Measurements from ENCODE around the gene SLC2A4.

The SLC2A4 gene

GRCh38 chr17:7248796-7249195, 32.7 kb upstream of the SLC2A4 start:
- DNase-seq = no peak

DNA sequence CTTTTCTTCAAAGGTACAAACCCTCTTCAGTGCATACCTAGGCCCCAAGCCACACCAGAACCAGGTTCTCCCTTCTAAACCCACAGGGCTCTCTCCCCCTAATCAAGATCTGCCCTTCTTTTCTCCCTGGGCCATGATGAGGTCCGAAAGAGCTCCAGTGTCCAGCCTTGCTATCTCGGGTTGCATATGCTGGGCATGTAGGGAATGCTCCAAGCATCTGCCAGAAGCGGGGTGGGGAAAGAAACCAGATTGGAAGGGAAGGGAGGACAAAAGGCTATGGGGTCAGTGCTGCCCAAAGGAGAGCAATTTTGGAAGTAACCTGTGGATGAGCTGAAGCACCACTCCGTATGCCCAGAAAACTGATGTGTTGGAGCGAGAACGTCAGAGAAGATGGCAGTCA, 32.3 kb upstream of the SLC2A4 start:
- no peak for DNase-seq

GRCh38 chr17:7249830-7250229, 31.7 kb upstream of the SLC2A4 start:
- no peak for DNase-seq

DNA sequence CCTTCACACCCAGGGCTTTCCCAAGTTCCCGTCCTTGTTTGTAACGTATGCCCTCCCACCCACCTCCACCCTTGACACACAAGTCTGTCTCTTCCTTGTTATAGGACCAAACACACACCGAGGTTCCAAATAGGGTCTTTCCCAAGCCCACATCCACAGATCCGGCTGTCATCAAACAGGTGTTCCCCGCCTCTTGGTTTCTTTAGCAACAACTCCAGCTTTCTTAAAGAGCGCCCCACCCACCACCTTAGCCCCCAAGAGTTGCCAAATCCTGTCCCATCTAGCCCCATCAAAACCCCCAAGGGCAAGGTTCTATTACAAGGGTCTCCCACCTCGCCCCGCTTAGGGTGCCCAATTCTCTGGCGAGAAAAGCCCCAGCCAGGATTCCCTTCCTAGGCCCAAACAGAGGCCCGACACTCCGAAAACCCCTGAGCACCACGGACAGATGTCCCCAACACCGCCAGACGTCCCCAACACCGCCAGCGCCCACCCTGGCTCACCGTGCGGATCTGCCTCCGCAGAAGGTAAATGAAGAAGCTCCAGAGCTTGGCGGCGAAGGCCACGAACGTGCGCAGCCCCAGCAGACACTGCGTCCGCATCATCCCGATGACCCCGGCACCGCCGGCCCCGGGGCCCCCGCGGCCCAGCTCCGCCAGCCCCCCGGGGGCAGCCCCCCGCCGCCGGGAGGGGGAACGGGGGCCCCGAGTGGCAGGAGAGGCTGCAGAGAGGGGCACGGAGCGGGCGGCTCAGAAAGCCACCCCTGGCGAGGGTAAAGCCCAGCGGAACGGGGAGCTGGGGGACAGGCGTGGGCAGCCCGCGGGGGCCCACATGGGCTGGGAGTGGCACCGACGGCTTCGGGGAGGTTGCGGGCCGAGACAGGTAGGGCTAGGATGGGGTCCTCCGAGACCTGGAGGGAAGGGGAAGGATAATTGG, 30.6 kb upstream of the SLC2A4 start:
- DNase-seq = no peak

DNA sequence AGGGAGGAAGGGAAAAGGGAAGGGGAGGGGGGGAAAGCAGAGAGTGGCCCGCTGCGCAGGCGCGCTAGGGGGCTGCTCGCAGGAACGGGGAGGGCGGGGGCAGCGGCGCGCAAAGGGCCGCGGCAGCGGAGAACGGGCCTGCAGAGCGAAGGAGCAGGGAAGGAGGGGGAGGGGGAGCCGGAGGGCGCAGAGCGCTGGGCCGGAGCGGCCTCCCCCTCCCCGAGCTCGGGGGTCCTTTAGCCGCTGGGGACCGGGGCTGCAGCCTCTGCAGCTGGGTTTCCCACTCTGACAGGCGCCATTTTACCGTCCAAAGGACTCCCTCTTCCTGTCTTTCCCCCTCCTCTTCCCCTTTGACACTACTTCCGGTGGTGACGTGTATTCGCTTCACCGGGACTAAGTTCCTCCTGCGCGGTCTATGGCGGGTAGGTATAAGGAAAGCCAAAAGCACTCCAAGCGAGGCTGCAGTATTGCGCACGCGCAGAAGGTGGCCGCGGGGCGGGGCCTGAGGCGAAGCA, 29.8 kb upstream of the SLC2A4 start, which contains the start of gene CTDNEP1:
Gene CTDNEP1, minus strand, starts transcription at position 74 of the 515 bp plus-strand sequence. CDS start 438 bp downstream, outside the sequence.
- DNase-seq = peak; percentile 75

- peak; percentile 78 for DNase-seq
These were observed 29.1 kb upstream of the SLC2A4 start, which contains the start of gene ELP5 for GRCh38 chr17:7252176-7253043. Gene ELP5 (plus strand): TSS chr17:7252215. CDS start chr17:7252551, 336 bp downstream.

- no peak for DNase-seq
These were observed 28.4 kb upstream of the SLC2A4 start for GRCh38 chr17:7253082-7253481.

DNA sequence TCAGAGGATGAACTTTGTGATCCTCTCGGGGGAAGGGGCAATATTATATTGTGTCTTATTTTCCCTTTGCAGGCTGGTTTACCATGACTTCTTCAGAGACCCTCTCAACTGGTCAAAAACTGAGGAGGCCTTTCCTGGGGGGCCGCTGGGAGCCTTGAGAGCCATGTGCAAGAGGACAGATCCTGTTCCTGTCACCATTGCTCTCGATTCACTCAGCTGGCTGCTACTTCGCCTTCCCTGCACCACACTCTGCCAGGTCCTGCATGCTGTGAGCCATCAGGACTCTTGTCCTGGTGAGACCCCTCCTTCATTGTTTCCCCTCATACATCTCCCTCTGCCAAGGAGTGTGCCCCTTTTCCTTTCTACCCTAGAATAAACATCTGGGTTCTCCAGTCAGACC, 27.0 kb upstream of the SLC2A4 start:
- no peak for DNase-seq

GRCh38 chr17:7256766-7257456, 24.6 kb upstream of the SLC2A4 start:
- no peak for DNase-seq

- no peak for DNase-seq
These were observed 22.6 kb upstream of the SLC2A4 start for GRCh38 chr17:7258731-7259554.

DNA sequence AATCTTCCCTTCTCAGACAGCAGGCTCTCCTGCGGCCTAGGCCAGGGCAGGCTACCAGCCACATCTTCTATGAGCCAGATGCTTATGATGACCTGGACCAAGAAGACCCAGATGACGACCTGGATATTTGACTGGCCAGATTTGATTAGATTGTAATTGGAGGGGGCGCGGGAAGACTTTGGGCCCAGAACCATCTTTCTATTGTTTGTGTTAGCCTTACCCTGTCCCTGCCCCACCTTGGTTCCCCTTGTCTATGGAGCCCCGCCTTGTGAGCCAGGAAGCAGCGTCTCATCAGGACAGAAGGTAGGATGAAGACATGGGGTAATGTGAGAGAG, 22.0 kb upstream of the SLC2A4 start:
- no peak for DNase-seq

GRCh38 chr17:7260151-7260550, 21.4 kb upstream of the SLC2A4 start:
- no peak for DNase-seq

DNA sequence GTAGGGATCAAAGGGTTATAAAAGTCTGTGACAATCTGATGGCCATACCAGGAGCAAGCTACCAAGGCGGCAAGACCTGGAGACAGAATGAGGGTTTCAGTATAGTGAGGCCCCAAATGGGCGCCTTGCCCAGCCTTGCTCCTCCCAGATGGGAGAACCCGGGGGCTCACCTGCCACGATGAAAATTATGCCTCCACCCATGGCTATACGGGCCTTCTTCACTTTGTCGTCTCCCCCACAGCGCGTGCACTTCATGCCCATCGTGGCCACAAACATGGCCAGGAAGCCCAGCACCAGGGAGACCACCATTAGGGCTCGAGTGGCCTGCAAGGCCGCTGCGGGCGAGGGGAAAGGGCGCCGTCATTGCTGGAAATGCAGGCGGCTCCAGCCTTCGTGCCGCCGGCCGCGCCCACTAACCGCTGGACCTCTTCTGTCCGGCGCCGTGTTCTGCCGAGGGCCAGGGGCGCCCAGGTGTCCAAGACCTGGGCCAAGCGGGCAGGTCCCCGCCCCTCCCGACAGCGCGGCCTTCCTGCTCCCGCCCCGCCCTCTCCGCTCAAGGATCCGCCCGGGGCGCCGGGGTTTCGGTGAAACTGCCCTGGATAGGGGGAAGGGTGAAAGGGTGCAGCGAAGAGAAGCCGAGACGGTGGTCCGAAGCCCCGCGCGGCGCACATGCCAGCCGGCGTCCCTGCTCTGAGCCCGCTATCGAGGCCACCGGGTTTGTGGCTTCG, 20.7 kb upstream of the SLC2A4 start:
- DNase-seq = no peak

DNA sequence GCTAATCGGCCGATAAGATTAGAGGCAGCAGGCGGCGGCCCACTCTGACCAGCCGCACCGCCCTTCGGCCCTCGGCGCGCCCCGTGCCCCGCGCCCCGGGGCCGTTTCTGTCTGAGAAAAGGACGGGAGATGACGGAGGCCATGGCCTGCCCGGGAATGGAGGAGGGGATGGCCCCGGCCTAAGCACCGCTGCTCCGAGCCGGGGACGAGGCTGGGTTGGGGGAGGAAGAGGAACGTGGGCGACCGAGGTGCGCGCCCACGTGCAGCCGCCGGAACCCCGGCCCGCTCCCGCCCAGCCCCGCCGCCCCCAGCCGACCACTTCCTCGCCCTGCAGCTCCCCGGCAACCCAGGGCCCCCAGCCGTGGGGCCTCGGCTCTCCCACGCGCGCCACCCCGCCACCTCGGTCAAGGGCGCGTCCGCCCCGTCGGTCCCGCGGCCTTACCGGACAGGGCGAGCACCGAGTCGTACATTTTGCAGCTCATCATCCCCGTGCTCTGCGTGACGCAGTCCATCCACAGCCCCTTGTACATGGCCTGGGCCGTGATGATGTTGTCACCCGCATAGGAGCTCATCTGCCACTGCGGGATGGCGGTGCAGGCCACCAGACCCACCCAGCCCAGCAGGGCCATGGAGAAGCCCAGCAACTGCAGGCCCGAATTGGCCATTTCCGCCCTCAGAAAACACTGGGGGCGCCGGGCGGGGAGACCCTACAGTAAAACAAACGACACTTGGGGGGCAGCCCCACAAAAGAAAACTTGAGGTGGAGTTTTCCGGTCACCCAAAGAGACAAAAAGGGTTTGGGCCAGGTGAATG, 19.9 kb upstream of the SLC2A4 start:
- no peak for DNase-seq

GRCh38 chr17:7262192-7262934, 19.2 kb upstream of the SLC2A4 start, which contains the start of gene CLDN7:
Gene CLDN7 (minus strand): TSS chr17:7262478. CDS start chr17:7262043, 435 bp downstream.
- no peak for DNase-seq

DNA sequence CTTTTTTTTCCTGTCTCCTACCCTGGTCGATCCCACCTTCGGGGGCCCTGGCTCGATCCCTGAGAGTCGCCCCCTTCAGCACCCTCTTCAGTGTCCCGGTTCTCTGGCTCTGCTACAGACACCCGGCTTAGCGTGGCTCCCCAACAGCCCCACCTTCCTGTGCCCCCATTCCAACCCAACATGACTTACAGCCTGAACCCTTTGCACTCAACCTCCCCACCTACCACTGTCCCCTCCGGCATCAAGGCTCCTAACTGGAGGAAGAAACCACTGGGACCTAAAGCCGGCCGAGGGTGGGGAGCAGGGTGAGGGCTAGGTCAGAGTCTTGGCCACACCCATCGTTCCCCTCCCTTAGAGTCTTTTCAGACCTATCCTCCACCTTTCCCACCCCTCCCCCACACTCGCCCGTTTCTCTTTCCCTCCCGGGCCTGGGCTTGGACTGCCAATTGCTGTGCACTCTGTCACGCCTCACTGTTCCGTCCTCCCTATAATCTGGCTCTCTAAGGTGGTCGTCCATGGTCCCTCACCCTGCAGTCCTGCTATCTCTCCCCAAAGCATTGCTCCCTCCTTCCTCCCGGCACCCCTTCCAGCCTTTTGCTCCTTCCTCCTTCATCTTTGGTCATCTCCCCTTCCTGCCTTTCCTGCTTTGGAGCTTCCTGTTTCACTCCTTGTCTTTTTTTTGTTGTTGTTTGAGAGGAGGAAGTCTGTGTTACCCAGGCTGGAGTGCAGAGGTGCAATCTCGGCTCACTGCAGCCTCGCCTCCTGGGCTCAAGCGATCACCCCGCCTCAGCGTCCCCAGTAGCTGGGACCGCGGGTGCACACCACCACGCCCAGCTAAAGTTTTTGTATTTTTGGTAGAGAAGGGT, 18.4 kb upstream of the SLC2A4 start:
- DNase-seq = no peak

- no peak for DNase-seq
These were observed 17.8 kb upstream of the SLC2A4 start for GRCh38 chr17:7263801-7264078.

GRCh38 chr17:7266784-7267183, 14.7 kb upstream of the SLC2A4 start:
- DNase-seq = no peak

GRCh38 chr17:7279448-7279847, 2.1 kb upstream of the SLC2A4 start:
- no peak for DNase-seq
